ENCODE measurements around the gene EML6. TPM values are rescaled to one million over a fixed set of nuclear protein-coding genes. Genes with fewer than 3 reads are reported as not detected.

EML6 gene
- polyA plus RNA-seq, 1 of the 3 experiments (the other 2 are of a cell fraction) = 1.1 TPM

GRCh38 chr2:54675281-54675680 is 48.2 kb upstream of the EML6 start:
- H3K4me2 ChIP-seq = no peak overlapping the region
- ChIA-PET POLR2A (no interaction called here), CTCF (interaction anchor here (1.0 to 2.9 kb wide), 2 partner anchors 10 to 18 kb away, joined by 3 to 17 read pairs; no protein-coding TSS in a partner anchor)
- H4K20me1 ChIP-seq (ENCODE audit: insufficient read depth) = no peaks in the 10 kb centered on the region
- H3K9ac ChIP-seq = no peak overlapping the region
- H3K27me3 ChIP-seq (ENCODE audit: insufficient read depth) = no peaks in the 10 kb centered on the region
- peaks cover 11% of the 10 kb centered on the region for H3F3A ChIP-seq (replicated peaks; ENCODE audit: insufficient read depth)
- no peaks in the 10 kb centered on the region for H3K79me2 ChIP-seq (ENCODE audit: insufficient read depth)
- WGBS (ENCODE audit: low lambda C conversion rate) = 92% methylated on average over 8 of the region's 8 CpGs
- TF ChIP-seq GABPA (IDR thresholded peaks at IDR 0.05; ENCODE audit: low read depth) (no peak), USF2 (IDR thresholded peaks at IDR 0.05; ENCODE audit: borderline replicate concordance, low read depth, low read length) (no peak), RAD21 (IDR thresholded peaks at IDR 0.05; ENCODE audit: low read length) (no peak), FOXM1 (IDR thresholded peaks at IDR 0.05; ENCODE audit: low read depth) (no peak), FOXJ3 (CRISPR knock-in tag; IDR thresholded peaks at IDR 0.05) (no peak), CHD2 (IDR thresholded peaks at IDR 0.05; ENCODE audit: low read length, partially characterized antibody) (no peak), SMC3 (IDR thresholded peaks at IDR 0.05; ENCODE audit: low read depth, low read length) (no peak)
- H3K36me3 ChIP-seq (replicated peaks in 1 of 2; ENCODE audit: control insufficient read depth in 1 of 2, insufficient read depth in 2 of 2, low read length in 1 of 2) = peaks cover 10 to 16% of the 10 kb centered on the region in 2 experiments
- no peaks in the 10 kb centered on the region for H3K9me2 ChIP-seq
- DNase-seq = no peak
- no peak overlapping the region for H2AFZ ChIP-seq (ENCODE audit: low read depth)
- no peak overlapping the region for H3K4me3 ChIP-seq (ENCODE audit: low read depth in 2 of 2, low read length in 1 of 2)
- peaks cover 3 to 4% of the 10 kb centered on the region in 2 experiments; a peak in 1 of 4 replicates for H3K4me1 ChIP-seq (ENCODE audit: control insufficient read depth in 1 of 2, insufficient read depth in 2 of 2, low read depth in 1 of 2, low read length in 1 of 2)
- H3K27ac ChIP-seq (ENCODE audit: low read depth in 2 of 2, low read length in 1 of 2) = no peak overlapping the region
- H3K9me3 ChIP-seq = no peaks in the 10 kb centered on the region

GRCh38 chr2:54675738-54676137 is 47.7 kb upstream of the EML6 start:
- no peak overlapping the region for H2AFZ ChIP-seq (ENCODE audit: low read depth)
- no peaks in the 10 kb centered on the region for H3K79me2 ChIP-seq (ENCODE audit: insufficient read depth)
- DNase-seq = no peak
- no peak overlapping the region for H3K4me3 ChIP-seq (ENCODE audit: low read depth in 2 of 2, low read length in 1 of 2)
- no peak overlapping the region for H3K9ac ChIP-seq
- H3K9me3 ChIP-seq = no peaks in the 10 kb centered on the region
- H4K20me1 ChIP-seq (ENCODE audit: insufficient read depth) = no peaks in the 10 kb centered on the region
- ChIA-PET POLR2A (no interaction called here), CTCF (interaction anchor here (1.0 to 2.9 kb wide), 4 partner anchors 11 to 568 kb away, joined by 3 to 17 read pairs (median 7); no protein-coding TSS in a partner anchor)
- no peaks in the 10 kb centered on the region for H3K27me3 ChIP-seq (ENCODE audit: insufficient read depth)
- H3K27ac ChIP-seq (ENCODE audit: low read depth in 2 of 2, low read length in 1 of 2) = no peak overlapping the region
- H3F3A ChIP-seq (replicated peaks; ENCODE audit: insufficient read depth) = peaks cover 8% of the 10 kb centered on the region
- H3K4me2 ChIP-seq = no peak overlapping the region
- 91% methylated on average over 6 of the region's 11 CpGs for WGBS (ENCODE audit: low lambda C conversion rate)
- H3K4me1 ChIP-seq (ENCODE audit: control insufficient read depth in 1 of 2, insufficient read depth in 2 of 2, low read depth in 1 of 2, low read length in 1 of 2) = peaks cover 4 to 7% of the 10 kb centered on the region in 2 experiments; a peak in 1 of 4 replicates
- peaks cover 5 to 11% of the 10 kb centered on the region in 2 experiments for H3K36me3 ChIP-seq (replicated peaks in 1 of 2; ENCODE audit: control insufficient read depth in 1 of 2, insufficient read depth in 2 of 2, low read length in 1 of 2)
- no peaks in the 10 kb centered on the region for H3K9me2 ChIP-seq
- TF ChIP-seq FOSL2 (IDR thresholded peaks at IDR 0.05; ENCODE audit: borderline replicate concordance, low read depth) (no peak), JUND (IDR thresholded peaks at IDR 0.05) (no peak), ELF1 (IDR thresholded peaks at IDR 0.05) (no peak), NRF1 (IDR thresholded peaks at IDR 0.05; ENCODE audit: low read depth, low read length) (no peak), FOXM1 (IDR thresholded peaks at IDR 0.05; ENCODE audit: low read depth) (no peak), CTCF (IDR thresholded peaks at IDR 0.05) (no peak), FOXJ3 (CRISPR knock-in tag; IDR thresholded peaks at IDR 0.05) (no peak), EZH2phosphoT487 (IDR thresholded peaks at IDR 0.05; ENCODE audit: borderline replicate concordance, low read depth) (no peak), NFIC (IDR thresholded peaks at IDR 0.05; ENCODE audit: borderline replicate concordance) (no peak), CHD2 (IDR thresholded peaks at IDR 0.05; ENCODE audit: low read length, partially characterized antibody) (no peak), ZBTB33 (IDR thresholded peaks at IDR 0.05; ENCODE audit: borderline replicate concordance, low read depth) (no peak), SIN3A (IDR thresholded peaks at IDR 0.05; ENCODE audit: borderline replicate concordance, low read depth, low read length) (no peak), RFX5 (IDR thresholded peaks at IDR 0.05; ENCODE audit: low read length) (no peak), REST (IDR thresholded peaks at IDR 0.05; ENCODE audit: low read depth, low read length) (no peak), USF1 (IDR thresholded peaks at IDR 0.05; ENCODE audit: borderline replicate concordance, low read depth) (no peak), RAD21 (IDR thresholded peaks at IDR 0.05; ENCODE audit: low read length) (no peak)

Measured in SK-N-SH (cell line).